Vagina (tissue), 2 donors: Measurements from ENCODE around the gene BRCA1. TPM values are rescaled to one million over a fixed set of nuclear protein-coding genes. Genes with fewer than 3 reads are reported as not detected.
A peak's percentile ranks its signal among the peaks of the same experiment; 100 is the strongest.
"Not testable (repeated sequence)": the region's sequence is repeated elsewhere in the genome, so short reads cannot be mapped to it uniquely, and the experiment has no call there.

Experiments
- DNase-seq, 2 donors: peaks; one replicate each; pipeline ENCODE4 v3.0.0-alpha.2; 2017; ENCODE audit errors: extremely low spot score in 2 of 2
- H3K27ac ChIP-seq: fragments of 200-600 bp; sonication (generic); one replicate; pipeline ENCODE4 v1.5.1; 2019
- H3K27me3 ChIP-seq: fragments of 200-600 bp; sonication (generic); one replicate; pipeline ENCODE4 v1.5.1; 2019
- H3K36me3 ChIP-seq, 2 donors: fragments of 200-600 bp; sonication (generic); one replicate each; pipeline ENCODE4 v1.5.1; 2017 to 2019
- H3K4me1 ChIP-seq: fragments of 200-600 bp; sonication (generic); one replicate; pipeline ENCODE4 v1.5.1; 2019
- H3K4me3 ChIP-seq, 2 donors: fragments of 200-600 bp; sonication (generic); 1 replicate in 1 of 2; 2 replicates in 1 of 2; pipeline ENCODE4 v1.5.1; 2016 to 2019
- H3K9me3 ChIP-seq: fragments of 200-600 bp; sonication (generic); one replicate; pipeline ENCODE4 v1.5.1; 2019
- POLR2A ChIP-seq, 2 donors: fragments of 450-650 bp; IDR thresholded peaks; one replicate each; pipeline ENCODE4 v1.6.1; 2017; ENCODE audit warnings: antibody characterized with exemption in 2 of 2, mild to moderate bottlenecking in 2 of 2, moderate library complexity in 2 of 2
- POLR2AphosphoS5 ChIP-seq, 2 donors: sonication (generic); formaldehyde crosslinking; IDR thresholded peaks; one replicate each; pipeline ENCODE4 v1.9.0; 2017; ENCODE audit warnings: antibody characterized with exemption in 2 of 2, mild to moderate bottlenecking in 2 of 2, low read depth in 1 of 2; ENCODE audit not compliant: insufficient read depth in 1 of 2
- intact Hi-C: fragments of 100-400 bp; cut with DNase I; formaldehyde crosslinking; loops from one replicate; pipeline ENCODE4 v1.15.1; 2023
- total RNA-seq: library from RNA; depleted of rRNA; stranded (reverse); fragments of >200 nt; gene quantifications from one replicate; pipeline ENCODE4 v1.2.3, GENCODE V29; 2016
- TF ChIP-seq, protein P1 (sequence below), 3 experiments: fragments of 450-650 bp in 2 of 3; fragments of 200-600 bp in 1 of 3; sonication (generic) in 1 of 3; IDR thresholded peaks; one replicate each; pipeline ENCODE4 v1.5.1; 2017 to 2019; ENCODE audit warnings: antibody characterized with exemption in 3 of 3, mild to moderate bottlenecking in 2 of 3, moderate library complexity in 2 of 3

Gene BRCA1
- total RNA-seq, 1 donor from 2014 or later = 6.6 TPM

GRCh38 chr17:43135454-43135819 lies 10.3 kb upstream of the BRCA1 start:
- Histone ChIP-seq H3K4me3 (no peak overlapping the region), H3K36me3 (no peaks in the 10 kb centered on the region), H3K4me1 (no peaks in the 10 kb centered on the region), H3K27ac (no peak overlapping the region), H3K27me3 (no peaks in the 10 kb centered on the region), H3K9me3 (no peaks in the 10 kb centered on the region)
- TF ChIP-seq POLR2A (IDR thresholded peaks at IDR 0.05) (no peak), POLR2AphosphoS5 (IDR thresholded peaks at IDR 0.05; ENCODE audit: insufficient read depth in 1 of 2, low read depth in 1 of 2) (no peak)
- TF ChIP-seq, protein P1, sequence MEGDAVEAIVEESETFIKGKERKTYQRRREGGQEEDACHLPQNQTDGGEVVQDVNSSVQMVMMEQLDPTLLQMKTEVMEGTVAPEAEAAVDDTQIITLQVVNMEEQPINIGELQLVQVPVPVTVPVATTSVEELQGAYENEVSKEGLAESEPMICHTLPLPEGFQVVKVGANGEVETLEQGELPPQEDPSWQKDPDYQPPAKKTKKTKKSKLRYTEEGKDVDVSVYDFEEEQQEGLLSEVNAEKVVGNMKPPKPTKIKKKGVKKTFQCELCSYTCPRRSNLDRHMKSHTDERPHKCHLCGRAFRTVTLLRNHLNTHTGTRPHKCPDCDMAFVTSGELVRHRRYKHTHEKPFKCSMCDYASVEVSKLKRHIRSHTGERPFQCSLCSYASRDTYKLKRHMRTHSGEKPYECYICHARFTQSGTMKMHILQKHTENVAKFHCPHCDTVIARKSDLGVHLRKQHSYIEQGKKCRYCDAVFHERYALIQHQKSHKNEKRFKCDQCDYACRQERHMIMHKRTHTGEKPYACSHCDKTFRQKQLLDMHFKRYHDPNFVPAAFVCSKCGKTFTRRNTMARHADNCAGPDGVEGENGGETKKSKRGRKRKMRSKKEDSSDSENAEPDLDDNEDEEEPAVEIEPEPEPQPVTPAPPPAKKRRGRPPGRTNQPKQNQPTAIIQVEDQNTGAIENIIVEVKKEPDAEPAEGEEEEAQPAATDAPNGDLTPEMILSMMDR (IDR thresholded peaks at IDR 0.05) = no peak
- intact Hi-C loops = no loop called here
- no peak for DNase-seq

DNA sequence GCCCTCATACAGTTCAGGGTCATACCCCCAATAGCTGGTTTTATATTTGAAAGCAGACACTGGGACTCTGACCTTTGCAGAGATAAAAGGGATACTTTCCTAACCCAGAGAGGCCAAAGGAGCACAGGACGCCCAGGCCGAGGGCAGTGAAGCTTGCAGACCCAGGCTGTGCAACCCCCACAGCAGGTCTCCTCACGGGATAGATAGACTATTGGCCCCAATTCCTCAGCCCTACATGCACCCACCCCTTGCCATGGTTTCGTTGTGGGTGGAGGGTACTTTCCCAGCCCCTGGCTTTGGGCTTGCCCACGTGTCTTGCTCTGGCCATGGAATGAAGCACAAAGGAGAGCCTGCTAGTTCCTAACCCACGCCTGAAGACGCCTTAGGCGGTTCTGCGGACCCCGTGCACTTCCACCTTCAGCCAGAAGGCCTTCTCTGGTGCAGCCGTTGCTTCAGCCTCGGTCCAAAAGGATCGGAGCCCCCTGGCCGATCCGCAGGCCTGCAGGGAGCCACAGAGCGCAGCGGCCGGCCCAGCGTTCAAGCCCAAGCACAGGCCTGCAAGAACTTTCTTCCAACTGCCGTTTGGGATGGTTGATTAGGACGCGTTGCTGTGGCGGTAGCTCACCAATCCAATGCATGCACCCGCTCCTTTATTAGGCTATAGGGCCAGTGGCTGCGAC lies 9.8 kb upstream of the BRCA1 start:
- Histone ChIP-seq H3K9me3 (no peaks in the 10 kb centered on the region), H3K36me3 (no peaks in the 10 kb centered on the region), H3K4me1 (no peaks in the 10 kb centered on the region), H3K27ac (no peak overlapping the region), H3K27me3 (no peaks in the 10 kb centered on the region), H3K4me3 (no peak overlapping the region)
- TF ChIP-seq POLR2A (IDR thresholded peaks at IDR 0.05) (no peak), POLR2AphosphoS5 (IDR thresholded peaks at IDR 0.05; ENCODE audit: insufficient read depth in 1 of 2, low read depth in 1 of 2) (no peak)
- TF ChIP-seq, protein P1 (IDR thresholded peaks at IDR 0.05) = no peak
- no peak for DNase-seq
- intact Hi-C loops = no loop called here

DNA sequence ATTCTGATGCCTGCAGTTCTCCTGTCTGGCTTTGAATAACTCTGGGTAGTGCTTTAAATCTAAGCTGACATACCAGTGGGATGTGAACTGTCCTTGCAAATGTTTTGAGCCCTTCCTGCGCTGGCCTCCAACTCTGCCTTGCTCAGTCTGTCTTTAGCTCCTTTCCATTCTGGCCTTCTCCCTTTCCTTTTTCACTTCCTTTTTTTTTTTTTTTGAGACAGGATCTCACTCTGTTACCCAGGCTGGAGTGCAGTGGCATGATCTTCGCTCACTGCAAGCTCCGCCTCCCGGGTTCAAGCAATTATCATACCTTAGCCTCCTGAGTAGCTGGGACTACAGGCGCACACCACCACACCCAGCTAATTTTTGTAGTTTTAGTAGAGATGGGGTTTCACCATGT lies 8.3 kb upstream of the BRCA1 start:
- H3K4me3 ChIP-seq, H3K27me3 ChIP-seq, H3K36me3 ChIP-seq, intact Hi-C loops, H3K27ac ChIP-seq, H3K4me1 ChIP-seq, H3K9me3 ChIP-seq, DNase-seq: not testable (repeated sequence)

- intact Hi-C loops = no loop called here
- TF ChIP-seq, protein P1 (IDR thresholded peaks at IDR 0.05) = no peak
- no peak overlapping the region for H3K27ac ChIP-seq
These were observed 7.0 kb upstream of the BRCA1 start for GRCh38 chr17:43132117-43132516.

GRCh38 chr17:43129671-43130010 lies 4.5 kb upstream of the BRCA1 start:
- Histone ChIP-seq H3K4me1 (peaks cover 23% of the 10 kb centered on the region), H3K27ac (peak overlapping the region; percentile 27), H3K4me3 (peak overlapping the region in 1 of 2 donors; percentile 32), H3K36me3 (no peaks in the 10 kb centered on the region), H3K27me3 (no peaks in the 10 kb centered on the region), H3K9me3 (no peaks in the 10 kb centered on the region)
- intact Hi-C loops = loop anchor here (10.0 kb wide), 1 partner anchor 105 kb away; the partner anchor contains the start of genes RND2 and VAT1
- TF ChIP-seq, protein P1 (IDR thresholded peaks at IDR 0.05) = no peak
- no peak for TF ChIP-seq POLR2A (IDR thresholded peaks at IDR 0.05)
- no peak for TF ChIP-seq POLR2AphosphoS5 (IDR thresholded peaks at IDR 0.05; ENCODE audit: insufficient read depth in 1 of 2, low read depth in 1 of 2)
- no peak for DNase-seq

More at GRCh38 chr17:43132117-43132516, 7.0 kb upstream of the BRCA1 start:
- no peak for DNase-seq
- Histone ChIP-seq H3K9me3 (no peaks in the 10 kb centered on the region), H3K27me3 (no peaks in the 10 kb centered on the region), H3K4me3 (no peak overlapping the region), H3K36me3 (no peaks in the 10 kb centered on the region), H3K4me1 (peaks cover 7% of the 10 kb centered on the region)

GRCh38 chr17:43127333-43127876 lies 2.2 kb upstream of the BRCA1 start:
- not testable (repeated sequence) for H3K27me3 ChIP-seq, H3K36me3 ChIP-seq, H3K9me3 ChIP-seq, DNase-seq, H3K27ac ChIP-seq, H3K4me3 ChIP-seq
- intact Hi-C loops = loop anchor here (10.0 kb wide), 1 partner anchor 103 kb away; the partner anchor contains the start of genes RND2 and VAT1
- H3K4me1 ChIP-seq = peaks cover 31% of the 10 kb centered on the region
